ENCODE measurements around the gene UBA6.
"Not testable (repeated sequence)": the region's sequence is repeated elsewhere in the genome, so short reads cannot be mapped to it uniquely, and the experiment has no call there.

Gene UBA6

GRCh38 chr4:67638136-67638535 lies 62.8 kb downstream of the UBA6 start:
- H3K4me2 ChIP-seq (ENCODE audit: low read depth, low read length): no peak overlapping the region
- no peak for DNase-seq
- H3K9me2 ChIP-seq (replicated peaks; ENCODE audit: insufficient read depth, low read length): no peaks in the 10 kb centered on the region
- peaks cover 4% of the 10 kb centered on the region; the same call in 1 of the 2 replicates for H3K4me1 ChIP-seq (ENCODE audit: low read length)
- no peak overlapping the region for H2AFZ ChIP-seq (ENCODE audit: low read length)
- H3K4me3 ChIP-seq (ENCODE audit: low read length): no peak overlapping the region
- no peaks in the 10 kb centered on the region for H4K20me1 ChIP-seq (ENCODE audit: insufficient read depth, low read length)
- TF ChIP-seq EZH2 (optimal IDR thresholded peaks at IDR 0.05; ENCODE audit: low read depth, low read length) (no peak), CTCF (IDR thresholded peaks at IDR 0.05; ENCODE audit: low read length) (no peak), EZH2phosphoT487 (IDR thresholded peaks at IDR 0.05; ENCODE audit: low read length) (no peak)
- no peaks in the 10 kb centered on the region for H3K27me3 ChIP-seq (replicated peaks; ENCODE audit: insufficient read depth, low read length)
- no peak overlapping the region for H3K27ac ChIP-seq (ENCODE audit: low read length)
- H3K9me3 ChIP-seq (replicated peaks; ENCODE audit: insufficient read depth, low read length): no peaks in the 10 kb centered on the region
- H3K36me3 ChIP-seq (replicated peaks; ENCODE audit: insufficient read depth, low read length): peaks cover 2% of the 10 kb centered on the region
- 0 out of 2 replicates have a peak, but pooled peaks cover 9% of the 10 kb centered on the region for H3F3A ChIP-seq (ENCODE audit: insufficient read depth, low read length)
- H3K79me2 ChIP-seq (ENCODE audit: low read length): no peaks in the 10 kb centered on the region
- H3K9ac ChIP-seq (ENCODE audit: low read length): no peak overlapping the region

DNA sequence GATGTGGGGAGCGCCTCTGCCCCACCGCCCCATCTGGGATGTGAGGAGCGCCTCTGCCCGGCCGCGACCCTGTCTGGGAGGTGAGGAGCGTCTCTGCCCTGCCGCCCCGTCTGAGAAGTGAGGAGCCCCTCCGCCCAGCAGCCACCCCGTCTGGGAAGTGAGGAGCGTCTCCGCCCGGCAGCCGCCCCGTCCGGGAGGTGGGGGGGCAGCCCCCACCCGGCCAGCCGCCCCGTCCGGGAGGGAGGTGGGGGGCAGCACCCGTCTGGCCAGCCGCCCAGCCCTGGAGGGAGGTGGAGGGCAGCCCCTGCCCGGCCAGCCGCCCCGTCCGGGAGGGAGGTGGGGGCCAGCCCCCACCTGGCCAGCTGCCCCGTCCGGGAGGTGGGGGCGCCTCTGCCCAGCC lies 64.0 kb downstream of the UBA6 start:
- not testable (repeated sequence) for H3K9ac ChIP-seq (ENCODE audit: low read length); H2AFZ ChIP-seq (ENCODE audit: low read length); H3K27me3 ChIP-seq (replicated peaks; ENCODE audit: insufficient read depth, low read length); H3K9me2 ChIP-seq (replicated peaks; ENCODE audit: insufficient read depth, low read length); H3K27ac ChIP-seq (ENCODE audit: low read length); H3K4me1 ChIP-seq (ENCODE audit: low read length); DNase-seq; H4K20me1 ChIP-seq (ENCODE audit: insufficient read depth, low read length); H3K4me3 ChIP-seq (ENCODE audit: low read length); H3K79me2 ChIP-seq (ENCODE audit: low read length); H3K9me3 ChIP-seq (replicated peaks; ENCODE audit: insufficient read depth, low read length); H3K36me3 ChIP-seq (replicated peaks; ENCODE audit: insufficient read depth, low read length); H3F3A ChIP-seq (ENCODE audit: insufficient read depth, low read length); H3K4me2 ChIP-seq (ENCODE audit: low read depth, low read length)

DNA sequence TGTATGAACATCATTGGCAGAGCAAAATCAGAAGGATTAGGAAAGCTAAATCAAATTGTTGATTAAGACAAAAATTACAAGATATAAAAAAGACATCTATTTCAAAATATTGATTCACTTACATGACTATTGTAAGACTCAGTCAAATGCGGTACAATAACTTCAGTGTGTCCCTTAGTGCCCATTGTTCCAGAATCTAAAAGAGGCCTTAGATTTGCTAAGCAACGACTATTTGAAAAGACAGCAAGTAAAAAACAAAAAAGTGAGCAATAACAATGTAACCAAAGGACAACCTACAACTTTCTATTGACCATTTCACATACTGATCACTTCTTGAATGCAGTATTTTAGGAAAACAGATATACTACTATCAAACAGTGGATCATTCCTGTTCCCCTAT lies 65.6 kb downstream of the UBA6 start:
- H3K9me3 ChIP-seq (replicated peaks; ENCODE audit: insufficient read depth, low read length): no peaks in the 10 kb centered on the region
- no peak overlapping the region for H3K27ac ChIP-seq (ENCODE audit: low read length)
- no peaks in the 10 kb centered on the region for H3K27me3 ChIP-seq (replicated peaks; ENCODE audit: insufficient read depth, low read length)
- no peak overlapping the region for H3K4me2 ChIP-seq (ENCODE audit: low read depth, low read length)
- no peaks in the 10 kb centered on the region for H4K20me1 ChIP-seq (ENCODE audit: insufficient read depth, low read length)
- TF ChIP-seq EZH2 (optimal IDR thresholded peaks at IDR 0.05; ENCODE audit: low read depth, low read length): no peak
- TF ChIP-seq CTCF (IDR thresholded peaks at IDR 0.05; ENCODE audit: low read length): no peak
- TF ChIP-seq EZH2phosphoT487 (IDR thresholded peaks at IDR 0.05; ENCODE audit: low read length): no peak
- peaks cover 4% of the 10 kb centered on the region; the same call in 1 of the 2 replicates for H3K4me1 ChIP-seq (ENCODE audit: low read length)
- peaks cover 7% of the 10 kb centered on the region for H3K36me3 ChIP-seq (replicated peaks; ENCODE audit: insufficient read depth, low read length)
- no peak for DNase-seq
- no peak overlapping the region for H3K4me3 ChIP-seq (ENCODE audit: low read length)
- 0 out of 2 replicates have a peak, but pooled peaks cover 5% of the 10 kb centered on the region for H3F3A ChIP-seq (ENCODE audit: insufficient read depth, low read length)
- H3K9me2 ChIP-seq (replicated peaks; ENCODE audit: insufficient read depth, low read length): no peaks in the 10 kb centered on the region
- H3K79me2 ChIP-seq (ENCODE audit: low read length): no peaks in the 10 kb centered on the region
- no peak overlapping the region for H3K9ac ChIP-seq (ENCODE audit: low read length)
- H2AFZ ChIP-seq (ENCODE audit: low read length): no peak overlapping the region

GRCh38 chr4:67634741-67635140 lies 66.2 kb downstream of the UBA6 start:
- Histone ChIP-seq H3K4me3 (ENCODE audit: low read length) (no peak overlapping the region), H3K9me3 (replicated peaks; ENCODE audit: insufficient read depth, low read length) (no peaks in the 10 kb centered on the region), H3F3A (ENCODE audit: insufficient read depth, low read length) (no peaks in the 10 kb centered on the region), H3K4me2 (ENCODE audit: low read depth, low read length) (no peak overlapping the region), H3K27me3 (replicated peaks; ENCODE audit: insufficient read depth, low read length) (no peaks in the 10 kb centered on the region), H3K9me2 (replicated peaks; ENCODE audit: insufficient read depth, low read length) (no peaks in the 10 kb centered on the region), H3K4me1 (ENCODE audit: low read length) (no peaks in the 10 kb centered on the region), H4K20me1 (ENCODE audit: insufficient read depth, low read length) (no peaks in the 10 kb centered on the region), H2AFZ (ENCODE audit: low read length) (no peak overlapping the region), H3K9ac (ENCODE audit: low read length) (no peak overlapping the region), H3K79me2 (ENCODE audit: low read length) (no peaks in the 10 kb centered on the region), H3K27ac (ENCODE audit: low read length) (no peak overlapping the region), H3K36me3 (replicated peaks; ENCODE audit: insufficient read depth, low read length) (peaks cover 7% of the 10 kb centered on the region)
- TF ChIP-seq EZH2 (optimal IDR thresholded peaks at IDR 0.05; ENCODE audit: low read depth, low read length) (no peak), CTCF (IDR thresholded peaks at IDR 0.05; ENCODE audit: low read length) (no peak), EZH2phosphoT487 (IDR thresholded peaks at IDR 0.05; ENCODE audit: low read length) (no peak)
- no peak for DNase-seq
